Subcutaneous adipose tissue (tissue), 4 donors: ENCODE results near the gene SASH1. TPM values are rescaled to one million over a fixed set of nuclear protein-coding genes. Genes with fewer than 3 reads are reported as not detected.

Experiments used
- CTCF ChIP-seq: fragments of 450-650 bp; IDR thresholded peaks from one replicate; pipeline ENCODE4 v1.5.1; 2016; ENCODE audit warnings: low read depth, mild to moderate bottlenecking, control low read depth, antibody characterized with exemption, moderate library complexity
- total RNA-seq, 4 donors: library from RNA; depleted of rRNA; stranded (reverse); fragments of >200 nt; gene quantifications; one replicate each; pipeline ENCODE4 v1.1.0, GENCODE V29; 2016

SASH1 gene
- total RNA-seq, 4 donors from 2014 or later, result 234 to 322 (median 267) TPM

DNA sequence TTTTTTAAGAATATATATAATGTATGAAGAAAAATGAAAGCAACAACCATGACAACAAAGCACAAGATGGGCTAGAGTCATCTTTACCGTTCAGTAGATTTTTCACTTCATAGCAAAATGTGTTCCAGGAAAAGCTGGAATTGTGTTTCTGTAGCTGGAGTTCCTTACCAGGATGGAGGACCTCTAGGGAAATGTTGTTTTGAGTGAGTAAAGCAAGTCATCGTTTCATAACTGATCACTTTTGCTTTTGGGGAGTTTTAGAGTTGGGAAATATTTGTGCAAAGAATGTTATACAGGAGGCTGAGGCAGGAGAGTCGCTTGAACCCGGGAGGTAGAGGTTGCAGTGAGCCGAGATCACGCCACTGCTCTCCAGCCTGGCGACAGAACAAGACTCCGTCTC is 151.6 kb downstream of the SASH1 start:
- TF ChIP-seq CTCF, result no peak

- TF ChIP-seq CTCF, result no peak
These were observed 152.4 kb downstream of the SASH1 start for GRCh38 chr6:148495029-148495428.

DNA sequence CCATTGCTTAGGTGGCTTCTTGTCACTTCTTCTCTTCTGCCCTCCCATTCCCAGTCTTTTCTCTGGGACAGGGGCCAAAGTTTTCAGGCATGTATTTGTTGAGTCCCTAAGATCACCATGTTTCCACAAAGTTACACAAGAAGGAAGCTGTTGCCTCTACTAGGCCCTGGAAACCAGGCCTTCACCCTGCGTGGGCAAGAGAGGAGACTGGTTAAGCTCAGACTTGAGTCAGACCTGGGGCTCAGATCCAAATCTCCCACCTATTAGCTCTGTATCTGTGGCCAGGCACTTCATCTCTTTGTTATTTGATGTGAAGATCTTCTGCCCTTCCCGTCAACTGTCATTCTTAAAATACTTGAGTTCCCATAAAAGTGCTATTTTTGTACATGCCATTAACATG is 154.6 kb downstream of the SASH1 start:
- TF ChIP-seq CTCF, result no peak

DNA sequence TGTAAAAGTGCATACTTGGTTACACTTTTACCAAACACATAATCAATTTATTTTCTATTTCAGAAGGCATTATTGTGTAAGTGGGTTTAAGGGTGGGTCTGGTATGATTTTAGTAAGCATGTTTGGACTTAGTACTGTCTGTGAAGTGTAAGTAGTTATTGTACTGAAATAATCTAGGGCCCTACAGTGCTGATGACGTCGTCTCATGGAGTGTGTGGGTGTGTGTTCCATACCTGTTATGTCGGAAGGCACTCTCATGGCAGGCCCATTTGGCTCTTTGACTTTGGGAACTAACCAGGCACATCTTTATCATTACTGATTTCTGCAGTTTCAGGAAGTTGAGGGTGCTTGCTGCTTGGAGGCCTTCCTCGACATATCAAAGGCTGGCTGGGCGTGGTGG is 155.1 kb downstream of the SASH1 start:
- no peak for TF ChIP-seq CTCF

GRCh38 chr6:148500402-148500801 is 157.8 kb downstream of the SASH1 start:
- no peak for TF ChIP-seq CTCF

GRCh38 chr6:148501178-148501590 is 158.5 kb downstream of the SASH1 start:
- no peak for TF ChIP-seq CTCF

DNA sequence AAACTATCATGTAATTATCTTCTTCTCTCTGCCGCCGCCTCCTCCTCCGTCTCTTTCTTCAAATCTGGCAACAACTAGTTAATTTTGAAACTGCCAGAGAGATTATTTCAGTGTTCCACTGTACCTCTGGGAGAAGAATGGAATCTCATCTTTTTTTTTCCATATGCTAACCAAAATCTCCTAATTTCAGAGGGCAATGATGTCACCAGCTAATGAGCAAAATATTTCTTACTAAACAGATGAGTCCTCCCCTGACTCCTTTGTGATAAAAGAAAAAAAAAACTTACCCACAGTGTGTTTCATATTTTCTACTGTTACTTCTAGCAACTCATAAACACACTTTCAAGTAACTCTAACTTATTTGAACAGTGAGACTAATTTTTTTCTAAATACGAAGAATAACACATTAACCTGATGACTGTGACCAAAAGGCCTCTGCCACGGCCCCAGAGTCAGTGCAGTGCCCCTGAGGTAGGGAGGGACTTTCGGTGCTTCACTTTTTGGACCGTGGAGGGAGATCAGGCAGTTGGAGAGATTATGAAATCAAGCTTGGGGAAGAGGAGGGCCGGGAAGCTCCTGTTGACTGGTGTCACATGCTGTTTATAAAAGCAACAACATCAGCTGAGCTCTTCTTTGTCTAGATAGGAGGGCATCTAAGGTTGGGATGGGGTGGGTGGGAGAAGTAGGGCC is 159.6 kb downstream of the SASH1 start:
- no peak for TF ChIP-seq CTCF
